Measurements from ENCODE around the gene KCTD4. TPM values are rescaled to one million over a fixed set of nuclear protein-coding genes. Genes with fewer than 3 reads are reported as not detected.

Gene KCTD4
- total and polyA plus RNA-seq, 10 of the 15 experiments (the other 5 are each of a cell fraction or from before 2014, with no cell fraction given), result 0.09 TPM; not detected in 9

GRCh38 chr13:45198924-45199323 lies 1.9 kb downstream of the KCTD4 start:
- no TSS peak for BruUV-seq (replicated peaks)
- CTCF ChIA-PET, result interaction anchor here (0.6 to 1.4 kb wide), 3 partner anchors 18 to 38 kb away, joined by 3 to 4 read pairs (median 3); no protein-coding TSS in a partner anchor
- no peak for DNase-seq (ENCODE audit: low read depth, low spot score)
- TF ChIP-seq NR2F1 (conservative IDR thresholded peaks at IDR 0.05), result no peak
- no peak for TF ChIP-seq PAX5 (IDR thresholded peaks at IDR 0.05; ENCODE audit: borderline replicate concordance, low read depth, low read length)
- no peak for TF ChIP-seq USF2 (IDR thresholded peaks at IDR 0.05; ENCODE audit: borderline replicate concordance, low read depth, low read length)
- no peak for TF ChIP-seq SPI1 (IDR thresholded peaks at IDR 0.05; ENCODE audit: borderline replicate concordance, insufficient read depth, low read depth, low read length)
- no peak for TF ChIP-seq IKZF2 (IDR thresholded peaks at IDR 0.05)
- no peak for TF ChIP-seq CEBPB (IDR thresholded peaks at IDR 0.05; ENCODE audit: borderline replicate concordance in 1 of 2, low read depth in 2 of 2, low read length in 2 of 2)
- no peak for TF ChIP-seq EZH2 (IDR thresholded peaks at IDR 0.05; ENCODE audit: borderline replicate concordance, control insufficient read depth, low read depth, low read length)
- TF ChIP-seq CHD2 (IDR thresholded peaks at IDR 0.05; ENCODE audit: borderline replicate concordance, low read depth, low read length), result no peak
- Histone ChIP-seq H3K27ac (ENCODE audit: control insufficient read depth, insufficient read depth) (no peak overlapping the region), H3K27me3 (replicated peaks in 1 of 2; ENCODE audit: control insufficient read depth in 2 of 2, insufficient read depth in 2 of 2, low read length in 1 of 2) (no peaks in the 10 kb centered on the region), H3K36me3 (ENCODE audit: control insufficient read depth in 2 of 2, insufficient read depth in 2 of 2, low read length in 1 of 2) (0 out of 4 replicates have a peak, but pooled peaks cover 0 to 3% of the 10 kb centered on the region in 2 experiments), H3K79me2 (ENCODE audit: control insufficient read depth, insufficient read depth, low read length) (no peaks in the 10 kb centered on the region), H3K9me3 (replicated peaks; ENCODE audit: control insufficient read depth, insufficient read depth, low read length) (no peaks in the 10 kb centered on the region), H3K4me1 (ENCODE audit: control insufficient read depth, insufficient read depth, low read length) (peaks cover 5% of the 10 kb centered on the region; the same call in 1 of the 2 replicates), H3K9ac (ENCODE audit: control insufficient read depth, insufficient read depth, low read length) (no peak overlapping the region), H2AFZ (ENCODE audit: control insufficient read depth, low read depth, low read length) (no peak overlapping the region), H3K4me3 (no peak overlapping the region), H4K20me1 (ENCODE audit: control insufficient read depth, insufficient read depth) (no peaks in the 10 kb centered on the region), H3K4me2 (ENCODE audit: control insufficient read depth, insufficient read depth) (no peak overlapping the region)
- no peak for FAIRE-seq
- 99% methylated on average over 3 of the region's 3 CpGs for WGBS (ENCODE audit: insufficient coverage, insufficient replicate concordance, low lambda C conversion rate, missing lambda C conversion rate)
- in situ Hi-C loops (cut with MboI), result no loop called here
- SMC1A ChIA-PET (ENCODE audit: uncharacterized antibody, unreplicated experiment), result interaction anchor here (0.7 to 2.2 kb wide), 5 partner anchors 10 to 20 kb away, joined by 3 to 6 read pairs (median 3); no protein-coding TSS in a partner anchor
- RAD21 ChIA-PET (ENCODE audit: unreplicated experiment), result interaction anchor here (0.9 kb wide), 1 partner anchor 152 kb away, joined by 3 read pairs; no protein-coding TSS in a partner anchor
- ATAC-seq, result no peak
- POLR2A ChIA-PET, result interaction anchor here (0.5 kb wide), 1 partner anchor 1796 kb away, joined by 3 read pairs; no protein-coding TSS in a partner anchor
- intact Hi-C loops (cut with micrococcal nuclease; ENCODE audit: unreplicated experiment), result no loop called here

All from GM12878 (cell line).